Stimulated activated memory B cell treated with anti-CD40 and anti-IgM and Interleukin-4, amounts not matched to agents 10 μg/mL and 1 μg/mL and 100 μg/mL, for 72 hours (primary cell): ENCODE measurements around the gene GABRP.
"Not testable (repeated sequence)": the region's sequence is repeated elsewhere in the genome, so short reads cannot be mapped to it uniquely, and the experiment has no call there.

Source experiments
- ATAC-seq: fragments of 150-1000 bp; cut with Tn5 transposase; 2 replicates; pipeline ENCODE4 v1.10.0; 2021
- H3K27ac Mint-ChIP-seq: one replicate; pipeline ENCODE4 v1.8.0; 2022; ENCODE audit warnings: mild to moderate bottlenecking, mixed read lengths
- H3K27me3 Mint-ChIP-seq: one replicate; pipeline ENCODE4 v1.8.0; 2022; ENCODE audit warnings: mixed read lengths
- H3K36me3 Mint-ChIP-seq: one replicate; pipeline ENCODE4 v1.8.0; 2022; ENCODE audit warnings: mixed read lengths
- H3K4me1 Mint-ChIP-seq: one replicate; pipeline ENCODE4 v1.8.0; 2022; ENCODE audit warnings: mixed read lengths
- H3K4me3 Mint-ChIP-seq: one replicate; pipeline ENCODE4 v1.8.0; 2022; ENCODE audit warnings: mild to moderate bottlenecking, moderate library complexity, mixed read lengths
- H3K9me3 Mint-ChIP-seq: one replicate; pipeline ENCODE4 v1.8.0; 2022; ENCODE audit warnings: mixed read lengths

GABRP gene

GRCh38 chr5:170749911-170750431 is 33.6 kb upstream of the GABRP start:
- Mint-ChIP-seq H3K4me3 (no peak overlapping the region), H3K9me3 (peaks cover 6% of the 10 kb centered on the region), H3K27ac (no peak overlapping the region), H3K4me1 (no peaks in the 10 kb centered on the region), H3K27me3 (peaks cover 57% of the 10 kb centered on the region), H3K36me3 (no peaks in the 10 kb centered on the region)
- no peak for ATAC-seq

DNA sequence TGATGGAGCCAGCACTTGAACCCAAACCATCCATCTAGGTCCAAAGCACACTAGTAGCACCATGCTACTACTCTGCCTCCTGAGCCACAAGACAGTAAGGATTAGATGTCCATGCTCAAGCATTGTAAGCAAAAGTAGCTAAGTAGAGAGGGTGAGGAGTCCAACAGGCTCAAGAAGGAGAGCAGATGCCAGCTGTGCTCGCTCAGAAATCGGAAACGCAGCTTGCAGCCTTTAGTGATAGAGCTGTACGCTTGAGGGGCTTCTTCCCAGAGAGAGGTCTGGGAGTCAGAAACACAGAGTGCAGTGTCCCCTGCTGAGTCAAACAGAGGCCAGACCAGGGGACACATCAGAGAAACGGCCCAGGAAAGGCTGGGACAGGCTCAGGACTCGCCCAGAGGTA is 32.7 kb upstream of the GABRP start:
- H3K9me3 Mint-ChIP-seq: peaks cover 6% of the 10 kb centered on the region
- no peaks in the 10 kb centered on the region for H3K36me3 Mint-ChIP-seq
- no peak overlapping the region for H3K4me3 Mint-ChIP-seq
- no peak overlapping the region for H3K27ac Mint-ChIP-seq
- no peak for ATAC-seq
- peaks cover 52% of the 10 kb centered on the region for H3K27me3 Mint-ChIP-seq
- no peaks in the 10 kb centered on the region for H3K4me1 Mint-ChIP-seq

- Mint-ChIP-seq H3K27ac (no peak overlapping the region), H3K27me3 (peaks cover 44% of the 10 kb centered on the region), H3K36me3 (no peaks in the 10 kb centered on the region), H3K9me3 (peaks cover 6% of the 10 kb centered on the region), H3K4me3 (no peak overlapping the region), H3K4me1 (no peaks in the 10 kb centered on the region)
- no peak for ATAC-seq
Measured at GRCh38 chr5:170751631-170752030, 31.9 kb upstream of the GABRP start.

DNA sequence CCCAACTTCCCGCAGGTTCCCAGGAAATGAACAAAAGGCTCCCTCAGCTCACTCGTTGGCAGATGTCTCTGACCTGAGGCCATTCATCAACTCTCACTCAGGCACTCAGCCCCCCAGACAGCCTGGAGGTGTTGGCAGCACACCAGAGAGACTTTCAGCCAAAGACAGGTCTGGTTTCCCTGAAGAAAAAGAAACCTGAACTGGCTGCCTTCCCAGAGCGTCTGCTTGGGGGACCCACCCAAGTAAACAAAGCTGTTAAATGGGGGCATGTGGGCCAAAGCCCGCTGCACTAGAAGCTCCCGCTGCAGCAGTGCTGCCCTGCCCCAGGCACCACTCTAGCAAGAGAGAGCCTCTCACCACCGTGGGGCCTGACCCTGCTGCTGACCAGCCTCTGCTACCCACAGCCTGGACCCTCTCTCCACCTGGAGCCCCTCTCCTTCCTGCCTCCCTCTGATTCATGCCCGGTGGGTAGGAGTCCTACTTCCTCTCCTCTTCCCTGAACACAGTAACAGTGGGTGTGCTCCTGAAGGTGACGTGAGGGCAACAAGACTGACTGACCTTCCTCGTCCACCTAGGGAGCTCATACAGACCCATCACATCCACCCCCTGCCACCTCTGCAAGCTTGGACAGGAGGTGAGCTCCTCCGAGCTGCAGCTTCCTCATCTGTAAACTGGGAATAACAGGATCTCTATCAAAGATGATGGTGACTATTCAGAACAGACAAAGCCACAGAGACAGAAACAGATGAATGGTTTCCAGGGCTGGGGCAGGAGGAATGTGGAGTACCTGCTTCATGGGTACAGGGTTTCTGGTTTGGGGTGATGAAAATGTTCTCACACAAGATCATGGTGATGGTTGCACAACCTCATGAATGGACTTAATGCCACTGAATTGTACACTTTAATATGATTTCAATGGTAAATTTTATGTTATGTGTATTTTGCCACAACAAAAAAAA is 31.0 kb upstream of the GABRP start:
- Mint-ChIP-seq H3K4me3 (no peak overlapping the region), H3K27ac (no peak overlapping the region)
- no peak for ATAC-seq

GRCh38 chr5:170753311-170753710 is 30.2 kb upstream of the GABRP start:
- no peak overlapping the region for H3K4me3 Mint-ChIP-seq
- H3K9me3 Mint-ChIP-seq: peaks cover 6% of the 10 kb centered on the region
- H3K27me3 Mint-ChIP-seq: peaks cover 27% of the 10 kb centered on the region
- H3K36me3 Mint-ChIP-seq: no peaks in the 10 kb centered on the region
- no peaks in the 10 kb centered on the region for H3K4me1 Mint-ChIP-seq
- H3K27ac Mint-ChIP-seq: no peak overlapping the region
- ATAC-seq: no peak

More for the DNA sequence above, 31.0 kb upstream of the GABRP start:
- no peaks in the 10 kb centered on the region for H3K36me3 Mint-ChIP-seq
- peaks cover 35% of the 10 kb centered on the region for H3K27me3 Mint-ChIP-seq
- H3K9me3 Mint-ChIP-seq: peaks cover 6% of the 10 kb centered on the region
- no peaks in the 10 kb centered on the region for H3K4me1 Mint-ChIP-seq

- H3K4me1 Mint-ChIP-seq, H3K4me3 Mint-ChIP-seq, H3K27ac Mint-ChIP-seq, H3K9me3 Mint-ChIP-seq, ATAC-seq, H3K36me3 Mint-ChIP-seq: not testable (repeated sequence)
- peaks cover 21% of the 10 kb centered on the region for H3K27me3 Mint-ChIP-seq
Measured at GRCh38 chr5:170754508-170754907, 29.0 kb upstream of the GABRP start.

- peaks cover 6% of the 10 kb centered on the region for H3K9me3 Mint-ChIP-seq
- H3K27ac Mint-ChIP-seq: no peak overlapping the region
- no peak overlapping the region for H3K4me3 Mint-ChIP-seq
- peaks cover 22% of the 10 kb centered on the region for H3K27me3 Mint-ChIP-seq
- H3K4me1 Mint-ChIP-seq: no peaks in the 10 kb centered on the region
- ATAC-seq: no peak
- H3K36me3 Mint-ChIP-seq: no peaks in the 10 kb centered on the region
Measured at GRCh38 chr5:170755679-170756456, 27.7 kb upstream of the GABRP start.

DNA sequence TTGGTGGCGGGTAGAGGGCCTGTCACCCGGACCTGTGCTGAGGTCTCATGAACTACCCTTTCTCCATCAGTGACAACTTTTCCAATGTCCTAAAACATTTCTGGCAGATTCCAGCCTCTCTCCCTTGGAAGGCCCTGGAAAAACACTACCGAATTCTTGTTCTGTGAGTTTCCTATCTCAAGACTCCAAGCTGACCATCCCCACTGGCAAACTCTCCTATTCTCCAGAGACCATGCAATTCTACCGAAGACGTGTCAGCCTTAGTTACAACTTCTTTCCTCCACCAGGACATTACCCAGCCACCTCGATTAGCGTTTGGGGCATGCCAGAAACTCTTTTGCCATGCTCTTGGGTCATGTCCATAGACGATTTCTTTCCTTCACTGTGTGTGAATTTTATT is 26.8 kb upstream of the GABRP start:
- Mint-ChIP-seq H3K4me3 (no peak overlapping the region), H3K27ac (no peak overlapping the region), H3K27me3 (peaks cover 25% of the 10 kb centered on the region), H3K4me1 (no peaks in the 10 kb centered on the region), H3K9me3 (peaks cover 6% of the 10 kb centered on the region), H3K36me3 (no peaks in the 10 kb centered on the region)
- no peak for ATAC-seq

- Mint-ChIP-seq H3K36me3 (no peaks in the 10 kb centered on the region), H3K9me3 (peaks cover 6% of the 10 kb centered on the region), H3K4me1 (no peaks in the 10 kb centered on the region), H3K27me3 (peaks cover 25% of the 10 kb centered on the region), H3K4me3 (no peak overlapping the region), H3K27ac (no peak overlapping the region)
- ATAC-seq: no peak
Measured at GRCh38 chr5:170757182-170757601, 26.3 kb upstream of the GABRP start.

DNA sequence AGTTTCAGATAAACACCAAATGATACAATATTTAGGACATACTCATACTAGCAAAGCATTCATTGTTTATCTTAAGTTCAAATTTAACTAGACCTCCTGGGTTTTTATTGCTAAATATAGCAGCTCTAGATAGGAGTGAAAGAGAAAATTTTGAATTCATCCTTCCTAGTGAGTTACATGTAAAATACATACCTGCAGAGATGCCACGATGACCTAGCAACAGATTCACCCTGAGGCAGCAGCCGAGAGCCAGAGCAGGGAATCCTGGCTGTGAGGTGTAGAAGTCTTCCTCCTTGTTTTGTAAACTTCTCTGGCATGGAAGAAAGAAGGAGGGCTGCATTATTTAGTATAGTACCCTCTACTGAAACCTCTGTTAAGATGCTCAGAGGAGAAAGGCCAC is 25.9 kb upstream of the GABRP start:
- Mint-ChIP-seq H3K36me3 (no peaks in the 10 kb centered on the region), H3K27ac (no peak overlapping the region), H3K27me3 (peaks cover 25% of the 10 kb centered on the region), H3K4me1 (no peaks in the 10 kb centered on the region), H3K9me3 (peaks cover 6% of the 10 kb centered on the region), H3K4me3 (no peak overlapping the region)
- ATAC-seq: no peak

DNA sequence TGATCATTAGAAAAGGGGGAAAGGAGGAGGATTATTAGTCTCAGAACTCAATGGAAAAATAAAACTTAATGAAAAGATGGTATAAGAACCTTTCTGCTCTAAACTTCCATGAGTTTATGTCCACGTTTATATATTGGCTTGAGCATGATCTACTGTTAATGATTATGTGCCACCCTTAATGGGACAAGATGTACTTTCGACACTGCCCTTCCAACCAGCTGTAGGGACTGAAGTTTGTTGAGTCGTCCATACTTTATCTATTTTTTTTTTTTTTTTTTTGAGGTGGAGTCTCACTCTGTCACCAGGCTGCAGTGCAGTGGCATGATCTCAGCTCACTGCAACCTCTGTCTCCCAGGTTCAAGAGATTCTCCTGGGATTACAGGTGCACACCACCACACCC is 25.0 kb upstream of the GABRP start:
- Mint-ChIP-seq H3K4me1 (no peaks in the 10 kb centered on the region), H3K9me3 (peaks cover 6% of the 10 kb centered on the region), H3K4me3 (no peak overlapping the region), H3K27ac (no peak overlapping the region), H3K36me3 (no peaks in the 10 kb centered on the region), H3K27me3 (peaks cover 25% of the 10 kb centered on the region)
- no peak for ATAC-seq

DNA sequence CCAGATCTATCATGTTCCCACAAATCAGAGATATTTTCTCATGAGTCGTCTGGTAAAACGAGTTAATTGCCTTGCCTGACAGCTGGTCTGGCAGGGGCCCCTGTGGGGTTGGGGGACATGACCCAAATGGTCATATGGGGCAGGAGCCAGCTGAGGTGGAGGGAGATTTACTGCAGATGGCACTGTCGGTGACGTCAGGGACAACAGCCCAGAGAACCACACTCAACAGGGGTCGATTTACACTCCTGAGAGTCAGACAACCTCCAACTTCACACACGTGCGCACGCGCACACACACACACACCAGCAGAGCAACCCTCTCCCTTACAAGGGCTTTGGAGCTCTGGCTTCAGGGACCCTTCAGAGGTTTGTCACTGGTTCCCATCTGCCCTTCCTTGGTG is 23.4 kb upstream of the GABRP start:
- H3K4me1 Mint-ChIP-seq: no peaks in the 10 kb centered on the region
- no peaks in the 10 kb centered on the region for H3K36me3 Mint-ChIP-seq
- no peak for ATAC-seq
- no peaks in the 10 kb centered on the region for H3K9me3 Mint-ChIP-seq
- peaks cover 25% of the 10 kb centered on the region for H3K27me3 Mint-ChIP-seq
- H3K27ac Mint-ChIP-seq: no peak overlapping the region
- H3K4me3 Mint-ChIP-seq: no peak overlapping the region

- no peak overlapping the region for H3K4me3 Mint-ChIP-seq
Measured at GRCh38 chr5:170761048-170761707, 22.3 kb upstream of the GABRP start.

GRCh38 chr5:170761708-170762066 is 21.8 kb upstream of the GABRP start:
- Mint-ChIP-seq H3K36me3 (no peaks in the 10 kb centered on the region), H3K9me3 (no peaks in the 10 kb centered on the region), H3K27ac (no peak overlapping the region), H3K4me3 (no peak overlapping the region), H3K4me1 (no peaks in the 10 kb centered on the region), H3K27me3 (peaks cover 25% of the 10 kb centered on the region)
- ATAC-seq: no peak

More at GRCh38 chr5:170761048-170761707, 22.3 kb upstream of the GABRP start:
- Mint-ChIP-seq H3K36me3 (no peaks in the 10 kb centered on the region), H3K9me3 (no peaks in the 10 kb centered on the region), H3K4me1 (no peaks in the 10 kb centered on the region), H3K27me3 (peaks cover 25% of the 10 kb centered on the region), H3K27ac (no peak overlapping the region)
- no peak for ATAC-seq

GRCh38 chr5:170762298-170762697 is 21.2 kb upstream of the GABRP start:
- ATAC-seq, H3K9me3 Mint-ChIP-seq, H3K4me3 Mint-ChIP-seq, H3K4me1 Mint-ChIP-seq, H3K27ac Mint-ChIP-seq, H3K36me3 Mint-ChIP-seq: not testable (repeated sequence)
- peaks cover 25% of the 10 kb centered on the region for H3K27me3 Mint-ChIP-seq
